Lower leg skin (tissue), 3 donors: Measurements from ENCODE around the gene SCAI.

Experiments
- POLR2A ChIP-seq, 2 donors: fragments of 450-650 bp; IDR thresholded peaks; one replicate each; pipeline ENCODE4 v1.6.1; 2016 to 2017; ENCODE audit warnings: antibody characterized with exemption in 2 of 2, mild to moderate bottlenecking in 1 of 2, moderate library complexity in 1 of 2
- TF ChIP-seq, protein P1 (sequence below), 3 donors: fragments of 450-650 bp; IDR thresholded peaks; one replicate each; pipeline ENCODE4 v1.5.1; 2016; ENCODE audit warnings: antibody characterized with exemption in 3 of 3, mild to moderate bottlenecking in 3 of 3, moderate library complexity in 2 of 3

GRCh38 chr9:124969401-124969800 lies 173.9 kb downstream of the SCAI start:
- TF ChIP-seq, protein P1, sequence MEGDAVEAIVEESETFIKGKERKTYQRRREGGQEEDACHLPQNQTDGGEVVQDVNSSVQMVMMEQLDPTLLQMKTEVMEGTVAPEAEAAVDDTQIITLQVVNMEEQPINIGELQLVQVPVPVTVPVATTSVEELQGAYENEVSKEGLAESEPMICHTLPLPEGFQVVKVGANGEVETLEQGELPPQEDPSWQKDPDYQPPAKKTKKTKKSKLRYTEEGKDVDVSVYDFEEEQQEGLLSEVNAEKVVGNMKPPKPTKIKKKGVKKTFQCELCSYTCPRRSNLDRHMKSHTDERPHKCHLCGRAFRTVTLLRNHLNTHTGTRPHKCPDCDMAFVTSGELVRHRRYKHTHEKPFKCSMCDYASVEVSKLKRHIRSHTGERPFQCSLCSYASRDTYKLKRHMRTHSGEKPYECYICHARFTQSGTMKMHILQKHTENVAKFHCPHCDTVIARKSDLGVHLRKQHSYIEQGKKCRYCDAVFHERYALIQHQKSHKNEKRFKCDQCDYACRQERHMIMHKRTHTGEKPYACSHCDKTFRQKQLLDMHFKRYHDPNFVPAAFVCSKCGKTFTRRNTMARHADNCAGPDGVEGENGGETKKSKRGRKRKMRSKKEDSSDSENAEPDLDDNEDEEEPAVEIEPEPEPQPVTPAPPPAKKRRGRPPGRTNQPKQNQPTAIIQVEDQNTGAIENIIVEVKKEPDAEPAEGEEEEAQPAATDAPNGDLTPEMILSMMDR (IDR thresholded peaks at IDR 0.05) = no peak
- no peak for TF ChIP-seq POLR2A (IDR thresholded peaks at IDR 0.05)
